GM19468 (cell line): Measurements from ENCODE around the gene DHX34.
"Not testable (repeated sequence)": the region's sequence is repeated elsewhere in the genome, so short reads cannot be mapped to it uniquely, and the experiment has no call there.

Source experiments
- ATAC-seq: cut with Tn5 transposase; IDR thresholded peaks from one replicate; pipeline ENCODE4 v1.9.1; 2021; ENCODE audit warnings: mild to moderate bottlenecking, moderate library complexity, moderate number of reproducible peaks; ENCODE audit not compliant: unreplicated experiment; ENCODE audit errors: extremely low read depth

The DHX34 gene, protein sequence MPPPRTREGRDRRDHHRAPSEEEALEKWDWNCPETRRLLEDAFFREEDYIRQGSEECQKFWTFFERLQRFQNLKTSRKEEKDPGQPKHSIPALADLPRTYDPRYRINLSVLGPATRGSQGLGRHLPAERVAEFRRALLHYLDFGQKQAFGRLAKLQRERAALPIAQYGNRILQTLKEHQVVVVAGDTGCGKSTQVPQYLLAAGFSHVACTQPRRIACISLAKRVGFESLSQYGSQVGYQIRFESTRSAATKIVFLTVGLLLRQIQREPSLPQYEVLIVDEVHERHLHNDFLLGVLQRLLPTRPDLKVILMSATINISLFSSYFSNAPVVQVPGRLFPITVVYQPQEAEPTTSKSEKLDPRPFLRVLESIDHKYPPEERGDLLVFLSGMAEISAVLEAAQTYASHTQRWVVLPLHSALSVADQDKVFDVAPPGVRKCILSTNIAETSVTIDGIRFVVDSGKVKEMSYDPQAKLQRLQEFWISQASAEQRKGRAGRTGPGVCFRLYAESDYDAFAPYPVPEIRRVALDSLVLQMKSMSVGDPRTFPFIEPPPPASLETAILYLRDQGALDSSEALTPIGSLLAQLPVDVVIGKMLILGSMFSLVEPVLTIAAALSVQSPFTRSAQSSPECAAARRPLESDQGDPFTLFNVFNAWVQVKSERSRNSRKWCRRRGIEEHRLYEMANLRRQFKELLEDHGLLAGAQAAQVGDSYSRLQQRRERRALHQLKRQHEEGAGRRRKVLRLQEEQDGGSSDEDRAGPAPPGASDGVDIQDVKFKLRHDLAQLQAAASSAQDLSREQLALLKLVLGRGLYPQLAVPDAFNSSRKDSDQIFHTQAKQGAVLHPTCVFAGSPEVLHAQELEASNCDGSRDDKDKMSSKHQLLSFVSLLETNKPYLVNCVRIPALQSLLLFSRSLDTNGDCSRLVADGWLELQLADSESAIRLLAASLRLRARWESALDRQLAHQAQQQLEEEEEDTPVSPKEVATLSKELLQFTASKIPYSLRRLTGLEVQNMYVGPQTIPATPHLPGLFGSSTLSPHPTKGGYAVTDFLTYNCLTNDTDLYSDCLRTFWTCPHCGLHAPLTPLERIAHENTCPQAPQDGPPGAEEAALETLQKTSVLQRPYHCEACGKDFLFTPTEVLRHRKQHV

DNA sequence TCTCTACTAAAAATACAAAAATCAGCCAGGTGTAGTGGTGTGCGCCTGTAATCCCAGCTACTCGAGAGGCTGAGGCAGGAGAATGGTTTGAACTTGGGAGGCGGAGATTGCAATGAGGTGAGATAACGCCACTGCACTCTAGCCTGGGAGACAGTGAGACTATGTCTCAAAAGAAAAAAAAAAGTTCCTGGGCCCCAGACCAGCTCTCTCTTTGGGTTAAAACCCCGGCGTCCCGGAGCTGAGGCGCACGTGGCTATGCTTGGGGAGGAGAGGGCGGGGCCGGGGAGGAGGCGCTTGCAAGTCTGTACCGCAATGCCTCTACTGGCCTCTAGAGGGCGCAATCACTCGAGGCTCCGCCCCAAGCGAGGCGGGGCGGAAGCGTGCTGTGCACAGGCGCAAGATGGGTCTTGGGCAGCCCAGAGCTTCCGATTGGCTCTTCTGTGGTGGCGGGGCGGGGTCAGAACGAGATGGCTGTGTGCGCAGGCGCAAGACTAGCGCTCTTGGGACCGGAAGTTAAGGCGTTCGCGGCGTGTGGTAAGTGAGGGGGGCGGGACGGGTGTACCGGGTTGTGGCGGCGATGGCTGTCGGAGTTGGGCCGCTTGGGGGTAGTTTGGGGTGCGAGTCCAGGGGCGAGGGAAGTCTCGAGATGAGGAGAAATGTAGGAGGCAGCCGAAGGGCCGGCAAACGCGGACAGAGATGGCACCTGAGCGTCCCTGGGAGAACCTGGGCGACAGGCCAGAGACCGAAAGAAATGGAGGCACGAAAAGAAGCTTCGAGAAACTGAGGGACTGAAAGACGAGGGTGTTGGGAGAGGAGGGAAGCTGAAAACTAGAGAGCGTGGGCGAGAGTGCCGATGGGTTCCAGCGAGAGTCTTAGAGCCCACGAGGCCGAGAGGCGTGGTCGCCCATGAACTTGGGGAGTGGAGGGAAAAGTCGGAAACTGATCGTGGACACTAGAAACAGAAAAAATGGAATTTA, at the start of gene DHX34:
DHX34 (plus strand) TSS at position 497 of the 977 bp plus-strand sequence. CDS start 3,716 bp downstream, outside the sequence.
- peak; percentile 83 for ATAC-seq

DNA sequence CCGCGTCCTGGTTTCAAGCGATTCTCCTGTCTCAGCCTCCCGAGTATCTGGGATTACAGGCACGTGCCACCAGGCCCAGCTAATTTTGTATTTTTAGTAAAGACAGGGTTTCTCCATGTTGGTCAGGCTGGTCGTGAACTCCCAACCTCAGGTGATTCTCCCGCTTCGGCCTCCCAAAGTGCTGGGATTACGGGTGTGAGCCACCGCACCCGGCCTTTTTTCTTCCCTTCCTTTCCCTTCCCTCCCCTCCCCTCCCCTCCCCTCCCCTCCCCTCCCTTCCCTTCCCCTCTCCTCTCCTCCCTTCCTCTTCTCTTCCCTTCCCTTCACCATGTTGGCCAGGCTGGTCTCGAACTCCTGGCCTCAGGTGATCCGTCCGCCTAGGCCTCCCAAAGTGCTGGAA, 48.2 kb upstream of the DHX34 start:
- not testable (repeated sequence) for ATAC-seq

DNA sequence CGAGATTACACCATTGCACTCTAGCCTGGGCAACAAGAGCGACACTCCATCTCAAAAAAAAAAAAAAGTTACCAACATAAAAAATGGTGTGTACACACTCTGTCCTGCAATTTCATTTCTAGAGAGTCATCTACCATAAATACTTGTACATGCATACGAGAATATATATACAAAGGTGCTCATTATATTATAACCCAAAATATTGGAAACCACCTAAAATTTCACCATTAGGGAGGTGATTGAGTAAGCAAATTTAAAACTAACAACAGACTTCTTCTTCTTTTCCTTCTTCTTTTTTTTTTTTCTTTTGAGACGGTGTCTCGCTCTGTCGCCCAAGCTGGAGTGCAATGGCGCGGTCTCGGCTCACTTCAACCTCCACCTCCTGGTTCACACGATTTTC, 46.9 kb upstream of the DHX34 start:
- ATAC-seq: no peak

DNA sequence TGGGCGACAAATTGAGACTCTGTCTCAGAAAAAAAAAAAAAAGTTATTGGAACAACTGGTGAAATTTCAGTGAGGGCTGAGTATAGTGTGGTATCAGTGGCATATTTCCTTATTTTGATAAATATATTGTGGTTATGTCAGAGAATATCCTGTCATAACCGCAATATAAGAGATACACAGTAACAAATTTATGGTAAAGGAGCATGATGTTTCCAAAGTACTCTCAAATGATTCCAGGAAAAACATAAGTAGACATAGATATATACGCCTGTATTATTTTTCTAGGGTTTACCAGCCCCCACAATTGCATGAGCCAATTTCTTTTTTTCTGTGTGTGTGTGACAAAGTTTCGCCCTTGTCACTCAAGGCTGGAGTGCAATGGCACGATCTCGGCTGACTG, 45.1 kb upstream of the DHX34 start:
- ATAC-seq: no peak

DNA sequence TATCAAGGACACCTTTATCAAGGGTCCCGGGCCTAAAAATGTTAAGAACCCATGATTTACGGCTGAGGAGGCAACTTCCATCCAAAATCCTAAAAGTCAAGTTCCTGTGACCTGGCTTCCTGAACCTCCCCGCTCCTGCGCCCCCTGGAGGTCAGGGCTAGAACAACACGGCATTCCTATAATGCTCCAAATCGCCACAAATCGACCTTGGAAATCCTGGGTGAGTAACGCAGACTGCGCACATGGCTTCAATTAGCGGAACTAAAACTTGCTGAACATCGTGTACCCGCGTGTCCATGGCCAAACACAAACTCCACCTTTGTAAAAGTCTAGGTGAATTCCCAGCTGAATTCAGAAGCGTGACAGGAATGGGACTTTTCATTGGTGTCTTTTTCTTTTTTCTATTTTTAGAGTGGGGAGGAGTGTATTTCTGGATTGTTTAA, 43.8 kb upstream of the DHX34 start:
- no peak for ATAC-seq

DNA sequence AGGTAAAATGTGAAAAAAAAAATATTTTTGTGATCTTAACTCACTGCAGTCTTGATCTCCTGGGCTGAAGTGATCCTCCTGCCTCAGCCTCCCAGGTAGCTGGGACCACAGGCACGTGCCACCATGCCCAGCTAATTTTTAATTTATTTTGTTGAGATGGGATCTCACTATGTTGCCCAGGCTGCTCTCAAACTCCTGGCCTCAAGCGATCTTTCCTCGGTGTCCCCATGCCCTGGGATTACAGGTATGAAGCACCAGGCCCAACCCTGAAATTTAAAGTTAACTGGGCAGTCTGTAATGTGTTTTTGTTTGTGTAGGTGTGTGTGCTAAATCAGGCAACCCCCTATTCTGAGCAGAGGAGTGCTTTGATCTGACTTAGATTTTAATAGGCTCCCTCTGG, 42.8 kb upstream of the DHX34 start:
- ATAC-seq: no peak

DNA sequence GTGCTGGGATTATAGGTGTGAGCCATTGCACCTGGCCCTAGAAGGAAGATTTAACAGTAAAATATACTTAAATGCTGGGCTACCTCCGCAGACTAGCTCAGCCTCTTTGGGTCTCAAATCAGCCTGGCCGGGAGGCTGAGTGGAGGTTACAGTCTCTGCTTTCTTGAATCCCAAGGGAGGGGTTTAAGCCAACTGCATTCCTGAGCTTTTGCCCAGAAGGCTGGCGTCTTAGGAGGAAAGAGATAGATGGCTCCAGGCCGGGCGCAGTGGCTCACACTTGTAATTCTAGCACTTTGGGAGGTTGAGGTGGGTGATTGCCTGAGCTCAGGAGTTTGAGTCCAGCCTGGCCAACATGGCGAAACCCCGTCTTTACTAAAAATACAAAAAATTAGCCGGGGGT, 40.1 kb upstream of the DHX34 start:
- ATAC-seq: no peak

DNA sequence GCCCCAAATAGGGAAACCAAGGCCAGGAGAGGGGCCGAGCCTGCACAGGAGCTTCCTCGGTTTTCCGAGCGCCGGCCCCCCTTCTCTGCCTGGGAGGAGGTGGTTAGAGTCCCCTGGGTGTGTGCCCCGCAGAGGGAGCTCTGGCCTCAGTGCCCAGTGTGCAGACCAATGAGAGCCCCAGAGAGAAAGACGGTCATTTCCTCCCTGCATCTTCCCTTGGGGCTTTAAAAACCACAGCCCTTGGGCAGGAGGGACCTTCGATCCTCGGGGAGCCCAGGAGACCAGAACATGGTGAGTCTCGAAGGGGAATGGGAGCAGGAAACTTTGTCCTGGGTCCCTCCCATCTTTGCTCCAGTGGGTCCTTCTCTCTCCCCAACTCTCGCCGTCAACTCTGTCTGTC, 39.5 kb upstream of the DHX34 start, which contains the start of gene C5AR1:
C5AR1 (plus strand) TSS at position 254 of the 400 bp plus-strand sequence; CDS start at position 289, 35 bp downstream.
- ATAC-seq: no peak

DNA sequence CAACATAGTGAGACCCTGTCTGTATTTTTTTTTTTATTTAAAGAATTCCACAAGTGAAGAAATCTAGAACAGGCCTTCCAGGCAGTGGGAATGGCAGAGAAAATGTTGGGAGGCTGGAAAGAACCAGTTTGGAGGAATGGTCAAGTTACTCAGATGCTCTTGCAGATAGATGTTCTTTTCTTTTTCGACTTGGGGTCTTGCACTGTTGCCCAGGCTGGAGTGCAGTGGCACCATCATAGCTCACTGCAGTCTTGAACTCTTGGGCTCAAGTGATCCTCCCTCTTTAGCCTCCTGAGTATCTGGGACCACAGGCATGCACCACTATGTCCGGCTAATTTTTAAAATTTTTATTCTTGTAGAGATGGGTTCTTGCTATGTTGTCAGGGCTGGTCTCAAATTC, 38.8 kb upstream of the DHX34 start:
- ATAC-seq: no peak

DNA sequence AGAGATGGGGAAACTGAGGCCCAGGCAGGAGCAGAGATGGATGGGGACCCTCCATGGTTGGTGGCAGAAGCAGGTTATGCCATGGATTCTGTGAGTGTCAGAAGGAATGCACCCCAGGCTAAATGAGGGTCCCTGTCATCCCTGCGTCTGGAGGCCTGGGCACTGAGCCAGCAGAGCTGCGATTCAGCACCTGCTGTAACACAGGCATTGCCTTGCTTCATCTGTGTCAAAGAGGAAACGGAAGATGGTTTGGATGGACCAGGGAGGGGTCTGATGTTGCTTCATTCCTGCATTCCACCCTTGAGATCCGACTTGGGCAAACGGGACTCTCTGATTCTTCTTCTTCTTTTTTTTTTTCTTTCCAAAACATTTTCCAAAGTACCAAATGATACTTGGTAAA, 38.3 kb upstream of the DHX34 start:
- ATAC-seq: no peak

DNA sequence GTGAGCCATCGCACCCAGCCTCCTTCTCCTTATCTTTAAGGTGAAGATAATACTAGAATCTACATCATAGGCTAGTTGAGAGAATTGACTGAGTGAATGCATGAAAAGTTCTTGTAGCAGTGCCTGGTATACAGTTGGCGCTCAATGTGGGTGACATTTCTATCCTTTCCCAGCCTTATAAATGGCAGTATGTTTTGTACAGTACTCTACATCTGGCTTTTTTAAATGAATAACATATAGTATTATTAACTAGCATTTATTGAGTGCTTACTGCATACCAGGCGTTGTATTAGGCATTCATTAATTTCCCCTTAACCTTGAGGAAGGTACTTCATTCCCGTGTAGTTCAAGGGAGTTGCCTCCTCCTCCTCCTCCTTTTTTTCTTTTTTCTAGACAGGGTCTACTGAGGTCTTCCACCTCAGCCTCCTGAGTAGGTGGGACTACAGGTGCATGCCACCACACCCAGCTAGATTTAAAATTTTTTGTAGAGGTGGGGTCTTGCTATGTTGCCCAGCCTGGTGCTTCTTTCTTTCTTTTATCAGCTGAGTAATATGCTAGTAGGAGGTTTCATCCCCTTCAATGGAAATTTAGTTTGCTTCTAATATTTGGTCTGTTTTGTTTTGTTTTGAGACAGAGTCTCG, 36.6 kb upstream of the DHX34 start:
- ATAC-seq: no peak

DNA sequence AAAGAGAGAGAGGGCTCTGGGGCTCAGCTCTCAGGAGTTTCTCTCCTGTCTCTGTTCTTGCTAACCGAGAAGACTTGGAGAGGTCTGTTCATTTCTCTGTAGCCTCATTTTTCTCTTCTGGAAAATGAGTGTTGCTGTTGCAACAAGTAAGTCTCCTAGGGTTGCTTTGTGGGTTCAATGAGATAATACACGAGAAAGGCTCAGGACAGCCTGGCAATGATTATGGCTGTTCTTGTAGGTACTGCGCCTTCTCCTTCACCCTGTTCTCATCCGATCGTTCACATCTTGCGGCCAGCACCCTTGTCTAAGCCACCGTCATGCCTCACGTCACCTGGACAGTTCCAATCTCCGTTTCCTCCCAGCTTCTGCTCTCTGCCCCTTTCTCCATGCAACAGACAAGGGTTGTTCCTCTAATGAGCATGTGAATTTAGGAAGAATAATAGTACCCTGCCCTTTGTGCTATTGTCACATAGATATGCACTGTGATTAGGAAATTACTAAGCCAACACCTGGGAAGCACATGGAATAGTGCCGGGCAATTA, 35.3 kb upstream of the DHX34 start:
- no peak for ATAC-seq

DNA sequence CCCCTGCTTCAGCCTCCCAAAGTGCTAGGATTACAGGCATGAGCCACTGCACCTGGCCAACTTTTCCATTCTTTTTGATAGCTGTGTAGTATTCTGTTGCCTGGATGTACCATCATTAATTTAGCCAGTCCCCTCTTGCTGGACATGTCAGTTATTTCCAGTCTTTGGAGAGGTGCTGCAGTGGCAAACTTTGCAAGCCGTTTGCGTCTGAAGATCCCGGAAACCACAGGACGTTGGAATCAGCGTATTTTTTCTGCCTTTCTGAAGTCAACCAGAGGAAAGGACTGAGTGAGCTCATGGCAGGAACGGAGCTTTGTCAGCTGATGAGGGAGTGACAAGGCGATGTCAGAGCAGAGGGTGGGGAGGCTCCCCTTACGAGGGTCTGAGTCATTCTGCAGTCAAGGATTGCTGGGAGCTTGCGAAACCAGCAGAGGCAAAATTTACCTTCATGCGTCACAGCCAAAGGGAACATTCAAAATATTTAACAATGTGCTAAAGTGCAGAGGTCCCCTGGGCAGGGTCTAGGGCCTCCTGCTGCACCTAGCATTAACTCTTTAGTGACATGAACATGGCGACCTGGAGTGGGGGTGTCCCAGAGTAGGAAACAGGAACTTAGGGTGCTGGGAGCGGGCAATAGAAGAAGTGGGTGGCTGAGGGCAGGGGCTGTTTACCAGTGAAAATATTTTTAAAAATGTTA, 33.8 kb upstream of the DHX34 start:
- ATAC-seq: no peak

DNA sequence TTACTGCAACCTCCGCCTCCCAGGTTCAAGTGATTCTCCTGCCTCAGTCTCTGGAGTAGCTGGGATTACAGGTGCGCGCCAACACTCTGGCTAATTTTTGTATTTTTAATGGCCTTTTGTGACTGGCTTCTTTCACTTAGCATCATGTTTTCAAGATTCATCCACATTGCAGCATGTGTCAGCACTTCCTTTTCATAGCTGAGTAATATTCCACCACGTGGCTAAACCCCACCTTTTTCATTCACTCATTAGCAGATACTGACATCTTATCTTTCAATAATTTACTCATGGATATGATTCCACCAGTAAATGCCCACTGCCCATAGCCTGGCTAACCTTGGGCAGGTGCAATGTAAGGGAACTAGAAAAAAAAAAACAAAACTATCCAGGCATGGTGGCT, 32.6 kb upstream of the DHX34 start:
- no peak for ATAC-seq

DNA sequence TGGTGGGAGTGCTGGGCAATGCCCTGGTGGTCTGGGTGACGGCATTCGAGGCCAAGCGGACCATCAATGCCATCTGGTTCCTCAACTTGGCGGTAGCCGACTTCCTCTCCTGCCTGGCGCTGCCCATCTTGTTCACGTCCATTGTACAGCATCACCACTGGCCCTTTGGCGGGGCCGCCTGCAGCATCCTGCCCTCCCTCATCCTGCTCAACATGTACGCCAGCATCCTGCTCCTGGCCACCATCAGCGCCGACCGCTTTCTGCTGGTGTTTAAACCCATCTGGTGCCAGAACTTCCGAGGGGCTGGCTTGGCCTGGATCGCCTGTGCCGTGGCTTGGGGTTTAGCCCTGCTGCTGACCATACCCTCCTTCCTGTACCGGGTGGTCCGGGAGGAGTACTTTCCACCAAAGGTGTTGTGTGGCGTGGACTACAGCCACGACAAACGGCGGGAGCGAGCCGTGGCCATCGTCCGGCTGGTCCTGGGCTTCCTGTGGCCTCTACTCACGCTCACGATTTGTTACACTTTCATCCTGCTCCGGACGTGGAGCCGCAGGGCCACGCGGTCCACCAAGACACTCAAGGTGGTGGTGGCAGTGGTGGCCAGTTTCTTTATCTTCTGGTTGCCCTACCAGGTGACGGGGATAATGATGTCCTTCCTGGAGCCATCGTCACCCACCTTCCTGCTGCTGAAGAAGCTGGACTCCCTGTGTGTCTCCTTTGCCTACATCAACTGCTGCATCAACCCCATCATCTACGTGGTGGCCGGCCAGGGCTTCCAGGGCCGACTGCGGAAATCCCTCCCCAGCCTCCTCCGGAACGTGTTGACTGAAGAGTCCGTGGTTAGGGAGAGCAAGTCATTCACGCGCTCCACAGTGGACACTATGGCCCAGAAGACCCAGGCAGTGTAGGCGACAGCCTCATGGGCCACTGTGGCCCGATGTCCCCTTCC, 28.9 kb upstream of the DHX34 start:
- no peak for ATAC-seq

DNA sequence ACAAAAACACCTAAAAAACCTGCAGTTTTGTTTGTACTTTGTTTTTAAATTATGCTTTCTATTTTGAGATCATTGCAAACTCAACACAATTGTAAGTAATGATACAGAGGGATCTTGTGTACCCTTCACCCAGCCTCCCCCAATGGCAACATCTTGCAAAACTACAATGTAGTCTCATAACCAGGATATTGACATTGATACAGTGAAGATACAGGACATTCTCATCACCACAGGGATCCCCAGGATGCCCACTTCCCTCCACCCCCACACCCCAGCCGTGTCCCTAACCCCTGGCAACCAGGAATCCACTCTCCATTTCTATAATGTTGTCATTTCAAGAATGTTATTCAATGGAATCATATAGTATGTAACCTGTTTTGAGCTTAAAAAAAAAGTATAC, 27.5 kb upstream of the DHX34 start:
- ATAC-seq: no peak

DNA sequence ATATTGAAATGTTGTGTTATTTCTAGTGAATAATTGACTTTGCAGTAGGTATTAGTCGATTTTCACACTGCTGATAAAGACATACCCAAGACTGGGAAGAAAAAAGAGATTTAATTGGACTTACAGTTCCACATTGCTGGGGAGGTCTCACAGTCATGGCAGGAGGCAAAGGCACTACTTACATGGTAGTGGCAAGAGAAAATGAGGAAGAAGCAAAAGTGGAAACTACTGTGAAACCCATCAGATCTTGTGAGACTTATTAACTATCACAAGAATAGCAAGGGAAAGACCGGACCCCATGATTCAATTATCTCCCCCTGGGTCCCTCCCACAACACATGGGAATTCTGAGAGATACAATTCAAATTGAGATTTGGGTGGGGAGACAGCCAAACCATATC, 27.1 kb upstream of the DHX34 start:
- ATAC-seq: no peak
